Heart left ventricle (tissue), 13 donors: Measurements from ENCODE around the gene HES6.

Experiments used
- POLR2A ChIP-seq, 2 donors: fragments of 450-650 bp; IDR thresholded peaks; one replicate each; pipeline ENCODE4 v1.6.1; 2017; ENCODE audit warnings: antibody characterized with exemption in 2 of 2, mild to moderate bottlenecking in 2 of 2, moderate library complexity in 2 of 2
- TF ChIP-seq, protein P1 (sequence below), 12 donors: fragments of 200-600 bp; sonication (generic) in 4 of 12; IDR thresholded peaks; one replicate each; pipeline versions ENCODE4 v1.5.0 to v1.8.0; 2018 to 2022; ENCODE audit warnings: antibody characterized with exemption in 12 of 12, mild to moderate bottlenecking in 5 of 12
- donor health status: ischemic (EF 13 %, LVEDD 7.1; RV severe dilation, severe dysfunction).
- donor health status: DM: no; HTN: yes; CAD: no.
- donor health status: DM: no; HTN: no; CAD: no.
- donor health status: ischemic (EF 25% LVEDD 6.9; RV normal size, moderate dysfunction).
- donor health status: ischemic (EF 25% LVEDD 5.7; RV mildly dilated, moderate dysfunction).
- donor health status: ischemic (EF 35%, LVEDD 5.7; RV mildly dilated, moderate dysfunction).
- donor health status: nonischemic (EF 11% LVEDD 7.7; RV severe dilation, severe dysfunction).
- donor health status: DM: yes; HTN: yes; CAD: no.
- donor health status: PGD.
- donor health status: ischemic (EF 29% LVEDD 5.4; RV normal size, mild dysfunction).
- donor health status: nonischemic (EF 23%, LVEDD 6.1; RV moderate dilation, normal function).

DNA sequence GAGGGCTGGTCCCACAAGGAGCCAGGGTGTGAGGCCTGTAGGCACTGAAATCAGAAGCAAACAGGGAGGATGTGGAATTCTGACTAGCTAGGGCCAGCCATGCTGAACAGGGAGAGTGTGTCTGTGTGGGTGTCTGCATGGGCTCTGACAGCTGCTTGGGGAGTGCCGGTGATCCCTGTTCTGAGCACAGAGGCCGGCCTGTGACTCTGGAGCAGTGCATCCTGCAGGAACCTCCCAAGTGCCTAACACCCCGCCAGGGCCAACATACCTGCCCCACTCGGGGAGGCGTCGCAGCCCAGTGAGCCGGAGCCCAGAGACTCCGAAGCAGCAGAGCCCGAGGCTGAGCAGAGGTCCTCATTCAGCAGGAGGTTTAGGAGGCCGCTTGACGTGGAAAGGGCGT is 11.5 kb upstream of the HES6 start:
- no peak for TF ChIP-seq POLR2A (IDR thresholded peaks at IDR 0.05)
- TF ChIP-seq, protein P1, sequence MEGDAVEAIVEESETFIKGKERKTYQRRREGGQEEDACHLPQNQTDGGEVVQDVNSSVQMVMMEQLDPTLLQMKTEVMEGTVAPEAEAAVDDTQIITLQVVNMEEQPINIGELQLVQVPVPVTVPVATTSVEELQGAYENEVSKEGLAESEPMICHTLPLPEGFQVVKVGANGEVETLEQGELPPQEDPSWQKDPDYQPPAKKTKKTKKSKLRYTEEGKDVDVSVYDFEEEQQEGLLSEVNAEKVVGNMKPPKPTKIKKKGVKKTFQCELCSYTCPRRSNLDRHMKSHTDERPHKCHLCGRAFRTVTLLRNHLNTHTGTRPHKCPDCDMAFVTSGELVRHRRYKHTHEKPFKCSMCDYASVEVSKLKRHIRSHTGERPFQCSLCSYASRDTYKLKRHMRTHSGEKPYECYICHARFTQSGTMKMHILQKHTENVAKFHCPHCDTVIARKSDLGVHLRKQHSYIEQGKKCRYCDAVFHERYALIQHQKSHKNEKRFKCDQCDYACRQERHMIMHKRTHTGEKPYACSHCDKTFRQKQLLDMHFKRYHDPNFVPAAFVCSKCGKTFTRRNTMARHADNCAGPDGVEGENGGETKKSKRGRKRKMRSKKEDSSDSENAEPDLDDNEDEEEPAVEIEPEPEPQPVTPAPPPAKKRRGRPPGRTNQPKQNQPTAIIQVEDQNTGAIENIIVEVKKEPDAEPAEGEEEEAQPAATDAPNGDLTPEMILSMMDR (IDR thresholded peaks at IDR 0.05): no peak
